T-helper 2 cell treated with Interferon-gamma antibody and Interleukin-4, amounts not matched to agents 5 μg/mL and 100 μg/mL, for 36 hours (primary cell): ENCODE measurements around the gene LAMC3.

Experiments
- DNase-seq: peaks from one replicate; pipeline ENCODE4 v3.0.0; 2021; ENCODE audit warnings: low spot score
- H3K27ac Mint-ChIP-seq: one replicate; pipeline ENCODE4 v1.8.0; 2021; ENCODE audit warnings: mild to moderate bottlenecking, mixed read lengths
- H3K27me3 Mint-ChIP-seq: one replicate; pipeline ENCODE4 v1.8.0; 2021; ENCODE audit warnings: low read depth, mixed read lengths
- H3K36me3 Mint-ChIP-seq: one replicate; pipeline ENCODE4 v1.8.0; 2021; ENCODE audit warnings: low read depth, mixed read lengths
- H3K4me1 Mint-ChIP-seq: one replicate; pipeline ENCODE4 v1.8.0; 2021; ENCODE audit warnings: low read depth, mixed read lengths
- H3K4me3 Mint-ChIP-seq: one replicate; pipeline ENCODE4 v1.8.0; 2022; ENCODE audit warnings: mild to moderate bottlenecking, moderate library complexity, mixed read lengths
- H3K9me3 Mint-ChIP-seq: one replicate; pipeline ENCODE4 v1.8.0; 2021; ENCODE audit warnings: mixed read lengths

LAMC3 gene

GRCh38 chr9:131082774-131083512 is 74.0 kb downstream of the LAMC3 start:
- no peak overlapping the region for H3K27ac Mint-ChIP-seq
- H3K4me3 Mint-ChIP-seq, result no peak overlapping the region
- H3K9me3 Mint-ChIP-seq, result no peaks in the 10 kb centered on the region
- DNase-seq, result no peak
- no peaks in the 10 kb centered on the region for H3K27me3 Mint-ChIP-seq
- no peaks in the 10 kb centered on the region for H3K36me3 Mint-ChIP-seq
- H3K4me1 Mint-ChIP-seq, result no peaks in the 10 kb centered on the region

GRCh38 chr9:131084661-131085369 is 75.8 kb downstream of the LAMC3 start:
- no peaks in the 10 kb centered on the region for H3K27me3 Mint-ChIP-seq
- no peaks in the 10 kb centered on the region for H3K4me1 Mint-ChIP-seq
- no peak overlapping the region for H3K27ac Mint-ChIP-seq
- H3K4me3 Mint-ChIP-seq, result no peak overlapping the region
- no peaks in the 10 kb centered on the region for H3K36me3 Mint-ChIP-seq
- no peak for DNase-seq
- H3K9me3 Mint-ChIP-seq, result no peaks in the 10 kb centered on the region

GRCh38 chr9:131085370-131086122 is 76.6 kb downstream of the LAMC3 start:
- Mint-ChIP-seq H3K4me3 (no peak overlapping the region), H3K4me1 (no peaks in the 10 kb centered on the region), H3K36me3 (no peaks in the 10 kb centered on the region), H3K27ac (no peak overlapping the region), H3K27me3 (no peaks in the 10 kb centered on the region), H3K9me3 (no peaks in the 10 kb centered on the region)
- no peak for DNase-seq

- no peaks in the 10 kb centered on the region for H3K36me3 Mint-ChIP-seq
- no peaks in the 10 kb centered on the region for H3K27me3 Mint-ChIP-seq
- H3K9me3 Mint-ChIP-seq, result no peaks in the 10 kb centered on the region
- H3K4me3 Mint-ChIP-seq, result no peak overlapping the region
- H3K27ac Mint-ChIP-seq, result no peak overlapping the region
- DNase-seq, result no peak
- no peaks in the 10 kb centered on the region for H3K4me1 Mint-ChIP-seq
Measured at GRCh38 chr9:131087354-131087893, 78.5 kb downstream of the LAMC3 start.

GRCh38 chr9:131090025-131090787 is 81.2 kb downstream of the LAMC3 start:
- Mint-ChIP-seq H3K9me3 (no peaks in the 10 kb centered on the region), H3K27ac (no peak overlapping the region), H3K4me3 (no peak overlapping the region), H3K27me3 (peaks cover 10% of the 10 kb centered on the region), H3K36me3 (no peaks in the 10 kb centered on the region), H3K4me1 (no peaks in the 10 kb centered on the region)
- no peak for DNase-seq

GRCh38 chr9:131091352-131091992 is 82.5 kb downstream of the LAMC3 start:
- DNase-seq, result no peak
- no peaks in the 10 kb centered on the region for H3K36me3 Mint-ChIP-seq
- H3K4me1 Mint-ChIP-seq, result no peaks in the 10 kb centered on the region
- H3K27ac Mint-ChIP-seq, result no peak overlapping the region
- no peak overlapping the region for H3K4me3 Mint-ChIP-seq
- peaks cover 20% of the 10 kb centered on the region for H3K27me3 Mint-ChIP-seq
- no peaks in the 10 kb centered on the region for H3K9me3 Mint-ChIP-seq

- Mint-ChIP-seq H3K4me1 (no peaks in the 10 kb centered on the region), H3K27me3 (peaks cover 22% of the 10 kb centered on the region), H3K36me3 (no peaks in the 10 kb centered on the region), H3K9me3 (no peaks in the 10 kb centered on the region), H3K4me3 (no peak overlapping the region), H3K27ac (no peak overlapping the region)
- DNase-seq, result no peak
Measured at GRCh38 chr9:131092030-131092429, 83.1 kb downstream of the LAMC3 start.

GRCh38 chr9:131092548-131093440 is 83.8 kb downstream of the LAMC3 start:
- DNase-seq, result no peak
- no peaks in the 10 kb centered on the region for H3K9me3 Mint-ChIP-seq
- no peak overlapping the region for H3K27ac Mint-ChIP-seq
- H3K36me3 Mint-ChIP-seq, result no peaks in the 10 kb centered on the region
- no peak overlapping the region for H3K4me3 Mint-ChIP-seq
- no peaks in the 10 kb centered on the region for H3K4me1 Mint-ChIP-seq
- peaks cover 30% of the 10 kb centered on the region for H3K27me3 Mint-ChIP-seq

GRCh38 chr9:131094015-131094414 is 85.0 kb downstream of the LAMC3 start:
- Mint-ChIP-seq H3K4me3 (no peak overlapping the region), H3K27me3 (peaks cover 34% of the 10 kb centered on the region), H3K27ac (no peak overlapping the region), H3K9me3 (no peaks in the 10 kb centered on the region), H3K36me3 (no peaks in the 10 kb centered on the region), H3K4me1 (no peaks in the 10 kb centered on the region)
- no peak for DNase-seq

- Mint-ChIP-seq H3K27ac (no peak overlapping the region), H3K4me3 (no peak overlapping the region), H3K4me1 (no peaks in the 10 kb centered on the region), H3K9me3 (no peaks in the 10 kb centered on the region), H3K27me3 (peaks cover 34% of the 10 kb centered on the region), H3K36me3 (no peaks in the 10 kb centered on the region)
- no peak for DNase-seq
Measured at GRCh38 chr9:131094622-131095021, 85.6 kb downstream of the LAMC3 start.

GRCh38 chr9:131095666-131096268 is 86.8 kb downstream of the LAMC3 start:
- DNase-seq, result no peak
- H3K27ac Mint-ChIP-seq, result no peak overlapping the region
- no peaks in the 10 kb centered on the region for H3K9me3 Mint-ChIP-seq
- H3K27me3 Mint-ChIP-seq, result peaks cover 34% of the 10 kb centered on the region
- no peaks in the 10 kb centered on the region for H3K36me3 Mint-ChIP-seq
- H3K4me1 Mint-ChIP-seq, result no peaks in the 10 kb centered on the region
- peak overlapping the region; percentile 53 for H3K4me3 Mint-ChIP-seq
